ENCODE measurements around the gene TREML4. TPM values are rescaled to one million over a fixed set of nuclear protein-coding genes. Genes with fewer than 3 reads are reported as not detected.

Gene TREML4
- total and polyA plus RNA-seq, 2 of the 8 experiments (the other 6 are each of a cell fraction or from before 2014, with no cell fraction given): not detected

DNA sequence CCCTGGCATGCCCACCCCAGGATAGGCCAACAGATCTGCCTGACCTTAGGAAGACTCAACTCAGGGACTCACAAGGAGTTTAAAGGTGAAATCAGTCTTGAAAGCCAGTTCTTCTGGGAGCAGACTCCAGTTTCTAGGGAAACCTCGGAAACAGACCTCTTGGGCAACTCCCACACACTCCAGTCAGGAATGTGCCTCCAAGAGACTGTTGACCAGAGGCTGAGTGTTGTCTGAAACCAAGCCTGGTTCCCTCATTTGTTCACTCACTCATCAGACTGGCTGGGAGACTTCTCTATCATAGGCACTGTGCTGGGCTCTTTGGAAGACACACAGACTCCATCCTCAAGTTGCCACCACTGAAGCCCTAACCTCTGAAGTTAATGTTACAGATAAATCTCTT, 56.6 kb downstream of the TREML4 start:
- Histone ChIP-seq H4K91ac (replicated peaks; ENCODE audit: insufficient read length, low read length) (no peak overlapping the region), H3K23ac (ENCODE audit: insufficient read length) (no peak overlapping the region), H3K36me3 (ENCODE audit: control insufficient read depth in 2 of 4, insufficient read depth in 4 of 4, low read length in 3 of 4) (no peaks in the 10 kb centered on the region), H4K20me1 (replicated peaks in 1 of 2; ENCODE audit: control insufficient read depth in 1 of 2, insufficient read depth in 2 of 2, low read length in 2 of 2) (no peaks in the 10 kb centered on the region), H2BK5ac (ENCODE audit: low read depth, low read length) (no peak overlapping the region), H2AK5ac (ENCODE audit: low read depth, low read length) (no peak overlapping the region), H4K8ac (ENCODE audit: extremely low read depth, insufficient read depth, low read length) (no peak overlapping the region), H3K27ac (ENCODE audit: low read depth, low read length) (no peak overlapping the region), H2AFZ (ENCODE audit: low read length) (no peak overlapping the region), H2BK120ac (replicated peaks; ENCODE audit: low read depth, low read length) (no peak overlapping the region), H2BK15ac (ENCODE audit: low read length) (no peak overlapping the region), H4K5ac (ENCODE audit: insufficient read length, low read depth, low read length) (no peak overlapping the region), H3K27me3 (replicated peaks in 1 of 4; ENCODE audit: control insufficient read depth in 3 of 4, extremely low read depth in 1 of 4, insufficient read depth in 3 of 4, low read length in 3 of 4) (peaks cover 0 to 3% (median 1%) of the 10 kb centered on the region in 4 experiments; a peak in 4 of 7 replicates), H3K9ac (replicated peaks in 1 of 4; ENCODE audit: extremely low read depth in 1 of 4, low read depth in 3 of 4, low read length in 3 of 4) (no peak overlapping the region), H3K79me2 (ENCODE audit: control insufficient read depth in 1 of 2, insufficient read depth in 2 of 2, low read length in 2 of 2) (no peaks in the 10 kb centered on the region), H3K56ac (replicated peaks; ENCODE audit: insufficient read length, low read depth, low read length) (no peak overlapping the region), H2BK12ac (ENCODE audit: low read depth, low read length) (no peak overlapping the region), H3K4me1 (replicated peaks in 1 of 4; ENCODE audit: control insufficient read depth in 3 of 4, insufficient read depth in 4 of 4, low read length in 3 of 4) (peaks cover 0 to 3% (median 0%) of the 10 kb centered on the region in 4 experiments; a peak in 2 of 7 replicates), H3K79me1 (ENCODE audit: low read depth, low read length) (no peaks in the 10 kb centered on the region), H3K4ac (replicated peaks; ENCODE audit: insufficient read length, low read depth, low read length) (no peak overlapping the region), H3K23me2 (ENCODE audit: low read depth, low read length) (peaks cover 3% of the 10 kb centered on the region; the same call in 1 of the 2 replicates), H3K4me3 (ENCODE audit: extremely low read depth in 1 of 4, insufficient read depth in 2 of 4, low read depth in 3 of 4, low read length in 4 of 4) (no peak overlapping the region), H3K9me3 (ENCODE audit: insufficient read depth in 2 of 2, low read depth in 1 of 2, low read length in 1 of 2) (no peaks in the 10 kb centered on the region), H3K18ac (ENCODE audit: extremely low read depth, low read length) (no peak overlapping the region), H3K14ac (ENCODE audit: insufficient read length) (no peak overlapping the region), H2BK20ac (ENCODE audit: low read length) (no peak overlapping the region), H3K4me2 (ENCODE audit: insufficient read depth in 1 of 2, low read depth in 2 of 2, low read length in 2 of 2) (no peak overlapping the region)
- TF ChIP-seq, protein P1, sequence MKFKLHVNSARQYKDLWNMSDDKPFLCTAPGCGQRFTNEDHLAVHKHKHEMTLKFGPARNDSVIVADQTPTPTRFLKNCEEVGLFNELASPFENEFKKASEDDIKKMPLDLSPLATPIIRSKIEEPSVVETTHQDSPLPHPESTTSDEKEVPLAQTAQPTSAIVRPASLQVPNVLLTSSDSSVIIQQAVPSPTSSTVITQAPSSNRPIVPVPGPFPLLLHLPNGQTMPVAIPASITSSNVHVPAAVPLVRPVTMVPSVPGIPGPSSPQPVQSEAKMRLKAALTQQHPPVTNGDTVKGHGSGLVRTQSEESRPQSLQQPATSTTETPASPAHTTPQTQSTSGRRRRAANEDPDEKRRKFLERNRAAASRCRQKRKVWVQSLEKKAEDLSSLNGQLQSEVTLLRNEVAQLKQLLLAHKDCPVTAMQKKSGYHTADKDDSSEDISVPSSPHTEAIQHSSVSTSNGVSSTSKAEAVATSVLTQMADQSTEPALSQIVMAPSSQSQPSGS (IDR thresholded peaks at IDR 0.05; ENCODE audit: low read length): no peak
- no peak for TF ChIP-seq GTF2F1 (IDR thresholded peaks at IDR 0.05; ENCODE audit: borderline replicate concordance, low read depth, low read length)
- TF ChIP-seq, protein P2, sequence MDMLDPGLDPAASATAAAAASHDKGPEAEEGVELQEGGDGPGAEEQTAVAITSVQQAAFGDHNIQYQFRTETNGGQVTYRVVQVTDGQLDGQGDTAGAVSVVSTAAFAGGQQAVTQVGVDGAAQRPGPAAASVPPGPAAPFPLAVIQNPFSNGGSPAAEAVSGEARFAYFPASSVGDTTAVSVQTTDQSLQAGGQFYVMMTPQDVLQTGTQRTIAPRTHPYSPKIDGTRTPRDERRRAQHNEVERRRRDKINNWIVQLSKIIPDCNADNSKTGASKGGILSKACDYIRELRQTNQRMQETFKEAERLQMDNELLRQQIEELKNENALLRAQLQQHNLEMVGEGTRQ (IDR thresholded peaks at IDR 0.05; ENCODE audit: low read length): no peak
- TF ChIP-seq SP4 (IDR thresholded peaks at IDR 0.05; ENCODE audit: low read length): no peak
- TF ChIP-seq TEAD4 (IDR thresholded peaks at IDR 0.05; ENCODE audit: low read depth, low read length): no peak
- no peak for TF ChIP-seq RFX5 (IDR thresholded peaks at IDR 0.05; ENCODE audit: borderline replicate concordance, low read depth, low read length)
- TF ChIP-seq CBX8 (IDR thresholded peaks at IDR 0.05; ENCODE audit: borderline replicate concordance, low read depth, low read length): no peak
- TF ChIP-seq SP2 (IDR thresholded peaks at IDR 0.05; ENCODE audit: low read length): no peak
- no peak for TF ChIP-seq SIX5 (IDR thresholded peaks at IDR 0.05; ENCODE audit: low read depth, low read length)
- no peak for TF ChIP-seq RNF2 (IDR thresholded peaks at IDR 0.05; ENCODE audit: borderline replicate concordance, low read depth, low read length, missing control alignments, poor library complexity, severe bottlenecking)
- no peak for TF ChIP-seq KDM1A (IDR thresholded peaks at IDR 0.05; ENCODE audit: borderline replicate concordance, low read length)
- no peak for FAIRE-seq
- POLR2A ChIA-PET (ENCODE audit: partially characterized antibody): no interaction called here
- DNase-seq (ENCODE audit: low read depth in 1 of 2, low spot score in 2 of 2): peak in 1 of 2 experiments; percentile 35
- WGBS, 2 experiments (ENCODE audit: extremely low coverage in 1 of 2, insufficient coverage in 1 of 2, insufficient read length in 1 of 2, insufficient replicate concordance in 2 of 2, low coverage in 1 of 2, low lambda C conversion rate in 2 of 2, missing lambda C conversion rate in 1 of 2): 86% methylated on average over 1 of the region's 1 CpG; no CpG with 5 or more reads in 1 of the 2 experiments
- CTCF ChIA-PET (ENCODE audit: partially characterized antibody): interaction anchor here (2.3 to 3.3 kb wide), 2 partner anchors 22 to 34 kb away, joined by 8 to 11 read pairs; no protein-coding TSS in a partner anchor
